ENCODE data around the gene HCRTR2. TPM values are rescaled to one million over a fixed set of nuclear protein-coding genes. Genes with fewer than 3 reads are reported as not detected.

The HCRTR2 gene
- total and polyA plus RNA-seq, 9 donors, result 0.04 to 0.12 (median 0.11) TPM; not detected in 6

DNA sequence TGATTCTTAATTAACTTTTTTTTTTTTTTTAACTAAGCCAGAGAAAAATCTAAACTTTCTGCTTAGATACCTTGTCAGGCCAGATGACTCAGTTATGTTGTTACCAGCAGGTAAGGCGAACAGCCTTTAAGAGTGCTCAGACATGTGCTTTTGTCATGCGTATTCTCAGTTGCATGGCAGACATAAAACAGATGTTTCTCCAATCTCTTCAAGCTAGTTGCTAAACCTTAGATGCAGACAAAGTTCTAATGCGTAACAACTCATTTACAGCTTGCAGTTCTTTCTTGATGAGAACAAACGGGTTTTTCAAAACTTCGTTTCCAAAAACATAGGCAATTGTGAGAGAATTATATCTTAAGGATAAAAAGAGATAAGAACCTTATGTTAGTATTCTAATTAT, 103.3 kb downstream of the HCRTR2 start:
- Histone ChIP-seq H3K4me1 (ENCODE audit: insufficient read depth) (no peaks in the 10 kb centered on the region), H3K27me3 (no peaks in the 10 kb centered on the region), H3K36me3 (no peaks in the 10 kb centered on the region), H3K9me3 (no peaks in the 10 kb centered on the region), H3K4me3 (no peak overlapping the region), H3K27ac (no peak overlapping the region)
- no peak for DNase-seq
- intact Hi-C loops (cut with DNase I), result no loop called here
- TF ChIP-seq POLR2A (IDR thresholded peaks at IDR 0.05) (no peak), EP300 (IDR thresholded peaks at IDR 0.05) (no peak)
- TF ChIP-seq, protein P1, sequence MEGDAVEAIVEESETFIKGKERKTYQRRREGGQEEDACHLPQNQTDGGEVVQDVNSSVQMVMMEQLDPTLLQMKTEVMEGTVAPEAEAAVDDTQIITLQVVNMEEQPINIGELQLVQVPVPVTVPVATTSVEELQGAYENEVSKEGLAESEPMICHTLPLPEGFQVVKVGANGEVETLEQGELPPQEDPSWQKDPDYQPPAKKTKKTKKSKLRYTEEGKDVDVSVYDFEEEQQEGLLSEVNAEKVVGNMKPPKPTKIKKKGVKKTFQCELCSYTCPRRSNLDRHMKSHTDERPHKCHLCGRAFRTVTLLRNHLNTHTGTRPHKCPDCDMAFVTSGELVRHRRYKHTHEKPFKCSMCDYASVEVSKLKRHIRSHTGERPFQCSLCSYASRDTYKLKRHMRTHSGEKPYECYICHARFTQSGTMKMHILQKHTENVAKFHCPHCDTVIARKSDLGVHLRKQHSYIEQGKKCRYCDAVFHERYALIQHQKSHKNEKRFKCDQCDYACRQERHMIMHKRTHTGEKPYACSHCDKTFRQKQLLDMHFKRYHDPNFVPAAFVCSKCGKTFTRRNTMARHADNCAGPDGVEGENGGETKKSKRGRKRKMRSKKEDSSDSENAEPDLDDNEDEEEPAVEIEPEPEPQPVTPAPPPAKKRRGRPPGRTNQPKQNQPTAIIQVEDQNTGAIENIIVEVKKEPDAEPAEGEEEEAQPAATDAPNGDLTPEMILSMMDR (IDR thresholded peaks at IDR 0.05), result no peak
- WGBS, 3 donors, result 26 to 41% (median 33%) methylated on average over 5 of the region's 5 CpGs

DNA sequence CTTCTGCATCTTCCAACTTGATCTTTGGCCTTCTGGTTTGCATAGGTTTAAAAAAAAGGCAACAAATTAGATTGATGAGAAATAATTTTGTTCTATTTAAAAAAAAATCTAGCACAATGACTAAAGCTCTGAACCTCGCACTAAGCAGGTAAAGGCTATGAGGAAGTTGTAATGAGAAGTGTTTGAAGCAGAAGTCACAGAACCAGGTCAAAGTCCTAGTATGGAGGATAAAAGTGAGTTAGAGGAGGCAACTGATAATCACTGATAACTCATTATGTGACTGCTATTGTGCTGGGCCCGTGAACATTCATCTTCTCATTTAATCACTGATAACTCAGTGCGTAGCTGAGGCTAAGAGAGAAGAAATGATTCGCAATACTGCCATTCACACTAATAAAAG, 106.9 kb downstream of the HCRTR2 start:
- TF ChIP-seq EP300 (IDR thresholded peaks at IDR 0.05) (no peak), POLR2A (IDR thresholded peaks at IDR 0.05) (no peak)
- TF ChIP-seq, protein P1 (IDR thresholded peaks at IDR 0.05), result no peak
- intact Hi-C loops (cut with DNase I), result no loop called here
- no peak overlapping the region for H3K27ac ChIP-seq

DNA sequence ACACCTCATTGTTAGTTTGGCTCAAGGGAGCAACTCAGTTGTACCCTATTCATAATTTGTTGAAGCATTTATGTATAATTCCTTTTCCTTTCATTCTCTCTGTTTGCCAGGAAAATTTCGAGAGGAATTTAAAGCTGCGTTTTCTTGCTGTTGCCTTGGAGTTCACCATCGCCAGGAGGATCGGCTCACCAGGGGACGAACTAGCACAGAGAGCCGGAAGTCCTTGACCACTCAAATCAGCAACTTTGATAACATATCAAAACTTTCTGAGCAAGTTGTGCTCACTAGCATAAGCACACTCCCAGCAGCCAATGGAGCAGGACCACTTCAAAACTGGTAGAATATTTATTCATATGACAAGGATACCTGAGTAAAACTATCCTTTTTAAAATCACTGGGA, 107.8 kb downstream of the HCRTR2 start:
- 6 to 37% (median 8%) methylated on average over 6 of the region's 6 CpGs for WGBS, 3 donors
- no peak overlapping the region for H3K27ac ChIP-seq
- no peak overlapping the region for H3K4me3 ChIP-seq
- DNase-seq, result no peak
- TF ChIP-seq POLR2A (IDR thresholded peaks at IDR 0.05) (no peak), EP300 (IDR thresholded peaks at IDR 0.05) (no peak)
- TF ChIP-seq, protein P1 (IDR thresholded peaks at IDR 0.05), result no peak
- H3K36me3 ChIP-seq, result no peaks in the 10 kb centered on the region
- H3K27me3 ChIP-seq, result no peaks in the 10 kb centered on the region
- H3K9me3 ChIP-seq, result no peaks in the 10 kb centered on the region
- H3K4me1 ChIP-seq (ENCODE audit: insufficient read depth), result no peaks in the 10 kb centered on the region
- intact Hi-C loops (cut with DNase I), result no loop called here

More for the DNA sequence above, 106.9 kb downstream of the HCRTR2 start:
- Histone ChIP-seq H3K9me3 (no peaks in the 10 kb centered on the region), H3K4me1 (ENCODE audit: insufficient read depth) (no peaks in the 10 kb centered on the region), H3K27me3 (no peaks in the 10 kb centered on the region), H3K4me3 (no peak overlapping the region), H3K36me3 (no peaks in the 10 kb centered on the region)
- WGBS, 3 donors, result 86 to 89% (median 88%) methylated on average over 4 of the region's 4 CpGs
- DNase-seq, result no peak

DNA sequence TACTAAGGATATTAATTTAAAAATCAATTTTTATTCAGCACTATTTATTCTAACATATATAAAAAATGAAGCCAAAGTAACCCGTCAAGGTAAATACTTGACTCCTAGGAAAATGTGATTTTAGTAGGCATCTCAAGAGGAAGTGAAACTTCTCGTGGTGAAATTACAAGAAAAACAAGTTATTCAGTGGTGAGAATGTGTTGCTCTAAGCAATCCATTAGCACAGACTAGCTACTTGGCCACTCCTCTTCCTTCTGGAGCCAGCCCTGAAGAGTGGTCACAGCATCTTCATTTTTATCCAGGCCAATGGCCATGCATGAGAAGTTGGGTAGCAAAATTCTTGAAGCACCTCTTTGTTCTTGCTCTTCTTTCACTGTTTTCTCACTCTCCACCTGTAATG, 112.5 kb downstream of the HCRTR2 start:
- H3K4me3 ChIP-seq, result no peak overlapping the region
- intact Hi-C loops (cut with DNase I), result no loop called here
- DNase-seq, result no peak
- no peak overlapping the region for H3K27ac ChIP-seq
- WGBS, 3 donors, result 76 to 90% (median 79%) methylated on average over 2 of the region's 2 CpGs
- no peaks in the 10 kb centered on the region for H3K36me3 ChIP-seq
- H3K4me1 ChIP-seq (ENCODE audit: insufficient read depth), result no peaks in the 10 kb centered on the region
- H3K9me3 ChIP-seq, result no peaks in the 10 kb centered on the region
- no peak for TF ChIP-seq EP300 (IDR thresholded peaks at IDR 0.05)
- TF ChIP-seq, protein P1 (IDR thresholded peaks at IDR 0.05), result no peak
- no peak for TF ChIP-seq POLR2A (IDR thresholded peaks at IDR 0.05)
- H3K27me3 ChIP-seq, result no peaks in the 10 kb centered on the region
